Activated naive CD8-positive, alpha-beta T cell treated with anti-CD3 and anti-CD28 coated beads, Interleukin-2, amount 50 U/mL, for 24 hours (primary cell): ENCODE measurements around the gene FYN.
A peak's percentile ranks its signal among the peaks of the same experiment; 100 is the strongest.

ENCODE experiments used
- ATAC-seq: fragments of 150-1000 bp; cut with Tn5 transposase; one replicate; pipeline ENCODE4 v1.10.0; 2021
- DNase-seq: peaks from one replicate; pipeline ENCODE4 v3.0.0; 2021
- H3K27ac Mint-ChIP-seq: one replicate; pipeline ENCODE4 v1.8.0; 2021; ENCODE audit warnings: mild to moderate bottlenecking, mixed read lengths
- H3K27me3 Mint-ChIP-seq: one replicate; pipeline ENCODE4 v1.8.0; 2021; ENCODE audit warnings: mixed read lengths
- H3K36me3 Mint-ChIP-seq: one replicate; pipeline ENCODE4 v1.8.0; 2021; ENCODE audit warnings: low read depth, mixed read lengths
- H3K4me1 Mint-ChIP-seq: one replicate; pipeline ENCODE4 v1.8.0; 2021; ENCODE audit warnings: mixed read lengths
- H3K4me3 Mint-ChIP-seq: one replicate; pipeline ENCODE4 v1.8.0; 2021; ENCODE audit warnings: mild to moderate bottlenecking, moderate library complexity, mixed read lengths
- H3K9me3 Mint-ChIP-seq: one replicate; pipeline ENCODE4 v1.8.0; 2021; ENCODE audit warnings: mixed read lengths

FYN gene

GRCh38 chr6:111757342-111757741 lies 115.9 kb downstream of the FYN start:
- peak overlapping the region; percentile 99 for H3K27ac Mint-ChIP-seq
- no peaks in the 10 kb centered on the region for H3K9me3 Mint-ChIP-seq
- no peaks in the 10 kb centered on the region for H3K27me3 Mint-ChIP-seq
- no peak for DNase-seq
- H3K4me3 Mint-ChIP-seq, result peak overlapping the region; percentile 84
- peaks cover 94% of the 10 kb centered on the region for H3K4me1 Mint-ChIP-seq
- ATAC-seq, result peak; percentile 38
- peaks cover 88% of the 10 kb centered on the region for H3K36me3 Mint-ChIP-seq

DNA sequence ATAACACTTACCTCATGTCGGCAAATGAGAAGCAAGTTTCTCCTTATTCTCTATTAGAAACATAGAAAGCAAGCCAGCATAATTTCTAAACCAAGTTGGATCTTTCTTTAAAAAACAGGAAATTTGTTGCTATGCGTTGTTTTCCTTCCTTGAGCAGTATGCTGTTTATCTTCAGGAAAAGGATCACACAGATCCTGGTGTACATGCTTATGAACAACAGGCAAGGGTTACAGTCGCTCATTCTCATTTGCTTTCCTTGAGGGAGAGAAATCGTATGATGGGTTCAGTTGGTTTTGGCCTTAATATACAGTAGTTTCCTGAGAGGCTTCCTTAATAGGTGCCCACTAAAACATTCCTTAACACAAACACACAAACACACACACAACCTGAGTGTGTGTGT lies 118.8 kb downstream of the FYN start:
- H3K4me1 Mint-ChIP-seq, result peaks cover 91% of the 10 kb centered on the region
- ATAC-seq (no peak), DNase-seq (no peak)
- H3K36me3 Mint-ChIP-seq, result peaks cover 88% of the 10 kb centered on the region
- no peaks in the 10 kb centered on the region for H3K27me3 Mint-ChIP-seq
- peak overlapping the region; percentile 84 for H3K4me3 Mint-ChIP-seq
- H3K9me3 Mint-ChIP-seq, result no peaks in the 10 kb centered on the region
- H3K27ac Mint-ChIP-seq, result peak overlapping the region; percentile 99

DNA sequence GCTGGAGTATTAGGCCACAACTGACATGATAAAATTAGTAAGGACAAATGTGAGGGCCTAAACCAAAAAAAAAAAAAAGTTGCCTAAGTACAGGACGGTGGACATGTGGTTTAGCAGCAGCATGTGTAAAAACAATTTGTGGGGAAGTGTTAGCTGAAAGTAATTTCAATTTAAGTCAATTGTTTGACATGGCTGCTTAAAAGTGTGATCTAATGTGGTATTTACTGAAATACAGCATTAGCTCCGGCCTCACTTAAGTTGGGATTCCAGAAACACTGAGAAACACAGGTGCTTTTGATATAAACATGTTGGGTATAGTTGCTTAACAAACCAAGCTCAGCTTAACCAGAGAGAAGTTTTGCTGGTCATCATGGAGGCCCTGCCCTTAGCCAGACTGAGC lies 119.7 kb downstream of the FYN start:
- no peak for DNase-seq
- H3K36me3 Mint-ChIP-seq, result peaks cover 88% of the 10 kb centered on the region
- H3K4me1 Mint-ChIP-seq, result peaks cover 91% of the 10 kb centered on the region
- H3K27me3 Mint-ChIP-seq, result no peaks in the 10 kb centered on the region
- no peaks in the 10 kb centered on the region for H3K9me3 Mint-ChIP-seq
- no peak for ATAC-seq
- H3K4me3 Mint-ChIP-seq, result peak overlapping the region; percentile 84
- peak overlapping the region; percentile 99 for H3K27ac Mint-ChIP-seq

DNA sequence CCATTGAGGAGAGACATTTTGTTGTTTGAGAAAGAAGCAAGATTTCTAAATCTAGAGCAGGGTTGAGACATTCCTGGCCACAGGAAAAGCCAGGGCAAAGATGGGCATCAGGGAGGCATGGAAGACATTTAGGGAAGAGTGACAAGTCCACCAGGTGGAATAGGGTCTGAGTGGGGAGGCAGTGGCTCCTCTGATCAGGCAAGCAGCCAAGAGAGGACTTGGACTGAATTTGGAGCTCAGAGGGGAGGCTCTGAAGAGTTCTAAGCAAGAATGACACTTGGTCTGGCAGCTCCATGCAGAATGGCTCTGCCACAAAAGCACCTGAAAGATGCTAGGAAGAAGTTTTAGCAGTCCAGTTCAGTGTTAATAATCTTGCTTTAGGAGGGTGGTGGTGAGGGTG lies 120.8 kb downstream of the FYN start:
- H3K4me3 Mint-ChIP-seq, result peak overlapping the region; percentile 38
- peaks cover 87% of the 10 kb centered on the region for H3K36me3 Mint-ChIP-seq
- H3K4me1 Mint-ChIP-seq, result peaks cover 92% of the 10 kb centered on the region
- no peak for ATAC-seq
- no peaks in the 10 kb centered on the region for H3K9me3 Mint-ChIP-seq
- no peak for DNase-seq
- peak overlapping the region; percentile 99 for H3K27ac Mint-ChIP-seq
- no peaks in the 10 kb centered on the region for H3K27me3 Mint-ChIP-seq

DNA sequence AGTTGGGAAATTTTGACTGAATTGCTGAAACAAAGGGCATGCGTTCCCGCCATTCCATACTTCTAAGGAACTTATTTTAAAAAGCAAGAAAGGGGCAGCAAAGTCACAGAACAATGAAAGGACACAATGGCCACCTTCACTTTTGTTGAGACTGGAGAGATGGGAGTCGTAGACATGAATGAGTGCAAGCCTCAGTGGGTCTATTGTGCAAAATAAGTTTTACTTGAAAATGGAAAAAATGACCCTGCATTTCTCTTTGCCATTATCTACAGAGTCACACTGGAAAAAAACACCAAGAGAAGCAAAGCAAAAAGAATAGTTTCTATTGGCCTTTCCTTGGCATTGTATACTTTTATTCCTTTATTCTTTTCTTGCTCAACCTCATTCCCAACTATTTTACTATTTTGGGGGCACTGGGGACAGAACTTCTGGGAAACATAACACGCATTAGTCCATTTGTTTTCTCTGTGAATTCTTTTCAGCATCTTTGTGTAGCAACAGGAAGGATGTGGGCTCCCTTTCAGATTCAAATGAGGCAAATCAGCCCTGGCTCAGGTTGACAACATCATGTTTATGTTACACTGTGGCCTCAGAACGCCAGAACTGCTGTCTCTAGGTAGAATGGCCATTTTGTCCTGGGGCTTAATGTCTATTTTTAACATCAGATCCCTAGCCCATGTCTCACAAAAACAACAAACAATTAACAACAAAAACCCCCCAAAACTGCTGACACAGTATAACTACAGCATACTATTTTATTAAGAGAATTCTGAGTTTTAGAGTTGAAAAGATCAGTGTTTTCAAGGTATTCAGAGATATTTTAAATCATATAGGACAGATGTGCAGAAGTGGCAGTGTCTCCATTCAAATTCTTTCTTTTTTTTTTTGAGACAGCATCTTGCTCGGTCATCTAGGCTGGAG lies 122.2 kb downstream of the FYN start:
- peaks cover 95% of the 10 kb centered on the region for H3K4me1 Mint-ChIP-seq
- H3K27ac Mint-ChIP-seq, result peak overlapping the region; percentile 94
- peak overlapping the region; percentile 58 for H3K4me3 Mint-ChIP-seq
- peaks cover 85% of the 10 kb centered on the region for H3K36me3 Mint-ChIP-seq
- peak; percentile 81 for ATAC-seq
- H3K9me3 Mint-ChIP-seq, result no peaks in the 10 kb centered on the region
- DNase-seq, result no peak
- no peaks in the 10 kb centered on the region for H3K27me3 Mint-ChIP-seq

GRCh38 chr6:111750153-111750552 lies 123.1 kb downstream of the FYN start:
- peaks cover 95% of the 10 kb centered on the region for H3K4me1 Mint-ChIP-seq

DNA sequence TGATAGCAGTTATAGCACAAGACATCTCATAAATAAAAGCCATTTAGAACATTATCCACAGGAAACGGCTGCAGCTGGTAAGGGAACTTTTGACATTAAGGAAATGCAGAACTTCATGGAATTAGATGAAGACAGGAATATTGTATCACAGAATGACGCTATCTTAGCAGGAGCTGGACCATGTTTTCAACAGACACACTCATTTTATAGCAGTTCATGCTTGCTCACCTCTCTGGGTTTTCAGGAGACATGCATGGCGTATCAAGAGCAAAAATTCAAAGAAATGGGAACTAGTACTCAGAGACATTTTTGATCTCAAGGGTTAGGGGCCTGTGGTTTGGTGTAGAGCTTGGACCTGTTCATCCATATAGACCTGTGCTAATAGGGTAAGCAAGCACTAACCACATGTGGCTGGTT lies 125.0 kb downstream of the FYN start:
- Mint-ChIP-seq H3K36me3 (peaks cover 82% of the 10 kb centered on the region), H3K27me3 (no peaks in the 10 kb centered on the region), H3K4me3 (peak overlapping the region; percentile 5), H3K9me3 (no peaks in the 10 kb centered on the region), H3K27ac (peak overlapping the region; percentile 70), H3K4me1 (peaks cover 91% of the 10 kb centered on the region)
- DNase-seq, result no peak
- ATAC-seq, result no peak

More at GRCh38 chr6:111750153-111750552, 123.1 kb downstream of the FYN start:
- Mint-ChIP-seq H3K27me3 (no peaks in the 10 kb centered on the region), H3K4me3 (peak overlapping the region; percentile 58), H3K9me3 (no peaks in the 10 kb centered on the region), H3K27ac (peak overlapping the region; percentile 94), H3K36me3 (peaks cover 84% of the 10 kb centered on the region)
- peak; percentile 1 for DNase-seq
- no peak for ATAC-seq

- ATAC-seq, result no peak
- Mint-ChIP-seq H3K36me3 (peaks cover 82% of the 10 kb centered on the region), H3K27ac (peak overlapping the region; percentile 70)
These were observed 125.4 kb downstream of the FYN start for GRCh38 chr6:111747829-111748228.

GRCh38 chr6:111747396-111747795 lies 125.9 kb downstream of the FYN start:
- ATAC-seq (no peak), DNase-seq (no peak)
- Mint-ChIP-seq H3K36me3 (peaks cover 82% of the 10 kb centered on the region), H3K27ac (peak overlapping the region; percentile 70), H3K4me3 (peak overlapping the region; percentile 19), H3K4me1 (peaks cover 90% of the 10 kb centered on the region), H3K9me3 (no peaks in the 10 kb centered on the region), H3K27me3 (no peaks in the 10 kb centered on the region)

More at GRCh38 chr6:111747829-111748228, 125.4 kb downstream of the FYN start:
- H3K27me3 Mint-ChIP-seq, result no peaks in the 10 kb centered on the region
- DNase-seq, result no peak
- H3K4me3 Mint-ChIP-seq, result peak overlapping the region; percentile 19
- peaks cover 90% of the 10 kb centered on the region for H3K4me1 Mint-ChIP-seq
- no peaks in the 10 kb centered on the region for H3K9me3 Mint-ChIP-seq

GRCh38 chr6:111746983-111747382 lies 126.3 kb downstream of the FYN start:
- no peaks in the 10 kb centered on the region for H3K9me3 Mint-ChIP-seq
- H3K27me3 Mint-ChIP-seq, result no peaks in the 10 kb centered on the region
- H3K27ac Mint-ChIP-seq, result peak overlapping the region; percentile 70
- H3K4me1 Mint-ChIP-seq, result peaks cover 90% of the 10 kb centered on the region
- no peak overlapping the region for H3K4me3 Mint-ChIP-seq
- peaks cover 81% of the 10 kb centered on the region for H3K36me3 Mint-ChIP-seq
- no peak for DNase-seq
- no peak for ATAC-seq

GRCh38 chr6:111745636-111746035 lies 127.6 kb downstream of the FYN start:
- peak overlapping the region; percentile 36 for H3K27ac Mint-ChIP-seq
- no peak for DNase-seq
- no peaks in the 10 kb centered on the region for H3K9me3 Mint-ChIP-seq
- no peaks in the 10 kb centered on the region for H3K27me3 Mint-ChIP-seq
- no peak overlapping the region for H3K4me3 Mint-ChIP-seq
- ATAC-seq, result no peak
- H3K36me3 Mint-ChIP-seq, result peaks cover 85% of the 10 kb centered on the region
- peaks cover 91% of the 10 kb centered on the region for H3K4me1 Mint-ChIP-seq

DNA sequence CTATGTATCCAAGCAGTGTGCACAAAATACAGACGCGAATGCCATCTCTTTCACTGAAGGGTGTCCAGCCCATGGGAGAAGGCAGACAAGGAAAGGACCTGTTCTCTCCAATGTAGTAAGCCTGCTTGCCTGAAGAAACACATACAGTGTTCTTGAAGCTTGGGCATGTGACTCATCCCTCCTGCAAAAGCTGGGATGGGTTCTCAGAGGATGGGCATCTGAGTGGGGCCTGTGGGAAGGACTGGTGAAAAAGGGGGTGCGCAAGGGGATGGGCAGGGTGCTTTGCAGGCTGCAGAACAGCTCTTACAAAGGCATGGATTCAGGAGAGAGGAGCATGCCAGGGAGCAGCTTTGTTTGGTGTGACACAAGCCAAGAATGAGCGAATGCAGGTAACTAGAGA lies 128.1 kb downstream of the FYN start:
- peak overlapping the region; percentile 12 for H3K27ac Mint-ChIP-seq
- peaks cover 85% of the 10 kb centered on the region for H3K36me3 Mint-ChIP-seq

GRCh38 chr6:111743862-111744692 lies 129.2 kb downstream of the FYN start:
- peaks cover 87% of the 10 kb centered on the region for H3K36me3 Mint-ChIP-seq
- H3K4me1 Mint-ChIP-seq, result peaks cover 93% of the 10 kb centered on the region
- H3K27me3 Mint-ChIP-seq, result no peaks in the 10 kb centered on the region
- ATAC-seq, result no peak
- H3K4me3 Mint-ChIP-seq, result no peak overlapping the region
- DNase-seq, result no peak
- peak overlapping the region; percentile 61 for H3K27ac Mint-ChIP-seq
- H3K9me3 Mint-ChIP-seq, result no peaks in the 10 kb centered on the region

More for the DNA sequence above, 128.1 kb downstream of the FYN start:
- H3K27me3 Mint-ChIP-seq, result no peaks in the 10 kb centered on the region
- peak overlapping the region; percentile 1 for H3K4me3 Mint-ChIP-seq
- peaks cover 91% of the 10 kb centered on the region for H3K4me1 Mint-ChIP-seq
- DNase-seq (no peak), ATAC-seq (no peak)
- no peaks in the 10 kb centered on the region for H3K9me3 Mint-ChIP-seq

- Mint-ChIP-seq H3K9me3 (no peaks in the 10 kb centered on the region), H3K36me3 (peaks cover 87% of the 10 kb centered on the region), H3K27ac (peak overlapping the region; percentile 61), H3K4me1 (peaks cover 93% of the 10 kb centered on the region), H3K4me3 (no peak overlapping the region), H3K27me3 (no peaks in the 10 kb centered on the region)
- DNase-seq, result no peak
- no peak for ATAC-seq
These were observed 129.9 kb downstream of the FYN start for GRCh38 chr6:111743360-111743759.
